Measurements from ENCODE around the gene PLEKHA5. TPM values are rescaled to one million over a fixed set of nuclear protein-coding genes. Genes with fewer than 3 reads are reported as not detected.
"Not testable (repeated sequence)": the region's sequence is repeated elsewhere in the genome, so short reads cannot be mapped to it uniquely, and the experiment has no call there.

The PLEKHA5 gene
- total RNA-seq, 1 experiment from 2014 or later: 7.5 TPM

DNA sequence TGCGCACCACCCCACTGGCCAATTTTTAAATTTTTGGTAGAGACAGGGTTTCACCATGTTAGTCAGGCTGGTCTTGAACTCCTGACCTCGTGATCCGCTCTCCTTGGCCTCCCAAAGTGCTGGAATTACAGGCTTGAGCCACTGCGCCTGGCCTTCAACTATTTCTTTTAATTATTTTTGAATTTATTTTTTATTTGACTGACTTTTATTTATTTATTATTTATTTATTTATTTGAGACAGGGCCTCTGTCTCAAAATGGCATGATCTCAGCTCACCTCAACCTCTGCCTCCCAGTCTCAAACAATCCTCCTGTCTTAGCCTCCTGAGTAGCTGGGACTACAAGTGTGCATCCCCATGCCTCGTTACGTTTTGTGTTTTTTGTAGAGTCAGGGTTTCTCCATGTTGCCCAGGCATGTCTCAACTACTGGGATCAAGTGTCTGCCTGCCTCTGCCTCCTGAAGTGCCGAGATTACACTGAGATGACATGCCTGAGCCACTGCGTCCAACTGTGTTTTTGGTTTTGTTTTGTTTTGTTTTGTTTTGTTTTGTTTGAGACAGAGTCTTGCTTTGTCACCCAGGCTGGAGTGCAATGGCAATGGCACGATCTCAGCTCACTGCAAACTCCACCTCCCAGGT lies 271.2 kb downstream of the PLEKHA5 start:
- DNase-seq (ENCODE audit: low read depth): not testable (repeated sequence)

DNA sequence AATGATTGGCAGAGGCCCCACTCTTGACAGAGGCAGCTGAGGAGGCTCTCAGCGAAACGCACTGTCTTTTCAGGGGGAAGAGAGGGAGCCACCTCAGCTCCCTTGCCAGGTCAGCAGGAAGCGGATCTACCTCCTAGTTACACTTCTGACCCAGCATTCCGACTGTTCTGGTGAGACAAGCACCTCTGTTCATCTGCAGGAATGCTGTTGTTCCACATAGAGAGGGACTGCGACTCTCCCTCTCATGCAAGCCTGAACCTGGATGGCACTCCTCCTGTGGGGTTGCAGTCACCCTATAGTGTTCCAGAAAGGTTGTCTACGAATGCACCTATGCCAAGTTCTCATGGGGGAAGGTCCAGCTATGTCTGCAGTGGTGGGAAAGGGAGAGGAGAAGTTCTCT lies 272.7 kb downstream of the PLEKHA5 start:
- no peak for DNase-seq (ENCODE audit: low read depth)

DNA sequence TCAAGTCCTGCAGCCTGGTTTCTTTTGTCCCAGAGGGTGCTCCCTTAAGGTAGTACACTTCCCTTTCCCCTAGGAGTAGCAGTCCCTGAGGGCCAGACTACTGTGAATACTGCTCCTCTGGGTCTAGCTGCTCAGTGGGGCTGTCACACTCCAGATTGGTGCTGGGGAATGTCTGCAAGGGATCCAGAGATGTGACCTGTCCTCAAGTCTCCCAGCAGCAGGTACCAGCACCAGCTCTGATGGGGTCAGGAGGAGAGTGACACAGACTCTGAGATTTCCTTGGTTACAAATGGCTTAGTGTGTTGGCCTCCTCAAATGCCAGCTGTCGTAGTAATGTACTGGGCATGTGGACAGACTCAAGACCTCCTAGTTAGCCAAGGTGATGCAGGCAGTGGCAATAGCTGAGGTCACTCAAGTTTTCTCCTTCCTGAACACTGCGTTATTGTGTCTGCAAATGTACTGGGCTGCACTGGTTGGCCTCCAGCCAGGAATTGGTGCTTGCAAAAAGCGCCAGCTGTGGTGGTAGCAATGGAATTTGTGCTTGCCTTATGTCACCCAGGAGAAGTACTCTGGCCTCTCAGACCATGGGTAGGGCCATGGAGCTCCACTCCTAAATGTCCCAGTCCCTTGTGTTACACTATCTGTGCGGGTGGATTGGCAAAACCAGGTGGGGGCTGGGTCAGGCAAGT lies 273.4 kb downstream of the PLEKHA5 start:
- peak; percentile 93 for DNase-seq (ENCODE audit: low read depth)

DNA sequence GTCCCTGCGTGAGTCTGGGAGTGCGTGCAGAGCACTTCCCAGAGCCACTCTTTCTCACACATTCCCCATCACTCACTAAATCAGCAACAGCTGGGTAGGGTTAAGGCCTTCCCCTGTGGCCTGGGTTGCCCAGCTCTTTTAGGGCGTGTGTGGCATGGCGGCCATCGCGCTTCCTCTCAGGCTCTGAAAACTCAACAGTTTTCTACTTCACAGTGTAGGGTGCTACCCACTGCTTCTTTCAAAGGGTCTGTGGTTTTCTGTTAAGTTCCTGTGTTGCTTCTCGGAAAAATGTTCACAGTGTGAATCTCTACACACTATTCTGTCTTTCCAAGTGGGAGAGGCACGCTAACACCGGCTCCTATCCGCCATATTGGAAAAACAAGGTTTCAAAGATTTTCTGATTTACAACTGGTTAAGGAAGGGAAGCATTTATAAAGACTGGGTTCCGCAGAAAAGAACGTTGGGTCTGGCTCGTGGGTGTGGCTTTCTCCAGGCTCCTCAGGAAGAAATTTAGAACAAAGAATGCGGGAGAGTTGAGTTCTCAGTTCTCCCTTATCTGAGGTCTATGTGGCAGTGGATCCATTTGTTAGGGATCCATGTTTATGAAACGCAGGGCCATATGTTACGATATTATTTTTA lies 274.8 kb downstream of the PLEKHA5 start:
- no peak for DNase-seq (ENCODE audit: low read depth)

DNA sequence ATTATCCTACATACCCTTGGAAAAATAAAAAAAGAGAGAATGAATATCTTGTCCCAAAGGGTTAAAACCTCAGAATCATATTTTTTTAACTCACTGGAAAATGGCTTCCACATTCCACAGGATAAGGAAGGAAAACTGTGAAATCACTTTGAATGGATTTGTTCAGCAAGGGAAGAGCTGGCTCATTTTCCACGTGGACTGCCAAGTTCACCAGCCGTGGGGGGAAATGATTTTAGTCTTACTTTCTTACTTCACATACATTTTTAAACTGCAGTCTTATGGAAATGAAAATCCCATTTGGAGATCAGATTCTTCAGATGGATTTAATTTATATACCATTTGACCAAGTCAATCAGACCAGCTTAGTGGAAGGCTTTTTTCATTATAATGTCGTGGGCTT lies 279.8 kb downstream of the PLEKHA5 start:
- DNase-seq (ENCODE audit: low read depth): no peak

DNA sequence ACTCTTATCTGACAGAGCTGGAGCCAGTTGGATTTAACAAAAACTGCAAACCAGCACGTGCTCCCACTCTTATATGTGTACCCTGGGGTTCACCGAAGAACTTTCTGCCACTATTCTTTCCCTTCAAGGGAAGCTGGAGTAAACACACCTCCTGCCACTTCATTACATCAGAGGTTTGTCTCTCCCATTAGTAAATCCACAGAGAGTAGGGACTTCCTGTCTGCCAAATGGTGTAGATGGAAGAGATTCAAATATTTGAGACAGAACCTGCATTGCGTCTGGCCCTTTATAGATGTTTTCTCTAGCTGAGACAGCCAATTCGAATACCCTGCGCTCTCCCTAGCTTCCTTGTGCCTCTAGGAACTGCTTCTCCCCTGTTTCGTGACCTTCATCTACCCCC lies 280.7 kb downstream of the PLEKHA5 start:
- no peak for DNase-seq (ENCODE audit: low read depth)

DNA sequence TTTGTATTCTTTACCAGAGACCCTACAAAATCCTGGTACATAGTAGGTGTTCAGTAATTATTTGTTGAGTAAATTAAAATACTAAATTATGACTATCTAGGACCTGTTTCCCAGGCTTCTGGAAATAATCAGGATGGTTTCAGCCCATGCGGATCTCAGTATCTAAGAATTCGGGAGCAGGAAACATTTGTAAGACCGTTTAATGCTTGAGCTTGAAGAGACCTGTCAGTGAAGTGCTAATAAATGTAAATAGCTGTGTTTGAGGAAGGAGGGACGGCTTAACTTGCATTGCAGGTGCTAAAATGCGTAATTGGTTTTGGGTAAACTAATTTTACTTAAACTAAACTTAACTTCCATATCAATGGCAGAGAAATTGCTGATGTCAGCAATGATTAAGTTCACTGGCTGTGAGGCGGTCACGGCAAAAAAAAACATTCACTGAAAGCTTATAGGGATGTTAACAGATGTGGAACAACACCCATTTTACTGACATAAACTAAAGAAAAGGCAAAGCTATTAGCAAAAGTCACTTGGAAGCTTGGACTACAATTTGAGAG lies 281.2 kb downstream of the PLEKHA5 start:
- no peak for DNase-seq (ENCODE audit: low read depth)

DNA sequence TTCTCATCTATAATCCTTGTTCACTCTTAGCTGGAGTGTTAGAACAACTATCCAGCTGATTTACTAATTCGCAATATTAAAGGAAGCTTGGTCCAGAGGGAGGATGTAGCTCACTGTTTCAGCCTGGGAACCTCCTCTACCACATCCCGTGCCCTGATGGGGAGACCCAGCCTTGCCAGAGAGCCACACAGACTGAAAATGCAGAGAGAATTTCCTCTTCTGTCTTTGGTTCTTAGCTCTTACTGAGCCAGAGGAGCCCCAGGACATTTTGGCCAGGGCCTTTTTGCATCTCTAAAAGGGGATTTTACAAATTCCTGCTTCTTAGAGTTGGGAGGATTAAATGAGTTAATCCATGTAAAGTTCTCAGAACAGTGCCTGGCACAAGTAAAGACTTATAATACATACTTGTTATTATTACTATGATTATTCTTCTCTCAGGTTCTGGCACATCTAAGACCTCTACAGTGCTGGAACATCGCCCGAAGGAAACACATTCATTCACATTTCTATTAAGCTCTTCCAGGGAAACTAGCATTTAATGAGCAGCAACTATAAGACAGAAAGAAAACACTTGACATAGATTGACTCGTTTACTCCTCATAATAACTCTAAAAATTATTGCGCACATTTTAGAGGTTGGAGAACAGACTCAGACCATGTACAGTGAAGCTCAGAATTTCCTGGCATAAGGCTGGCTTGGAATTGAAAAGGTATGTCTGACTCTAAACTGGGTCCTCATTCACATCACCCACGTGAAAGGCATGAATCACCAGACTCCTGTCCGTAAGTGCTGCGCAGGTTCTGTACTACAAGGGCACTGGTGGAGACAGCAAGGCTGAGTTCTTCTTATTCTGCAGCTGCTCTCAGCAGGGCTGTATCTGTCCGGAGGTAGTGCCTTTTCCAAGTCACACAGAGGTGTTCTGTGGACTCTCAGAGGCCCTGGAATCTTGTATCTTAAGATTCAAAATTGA lies 282.0 kb downstream of the PLEKHA5 start:
- no peak for DNase-seq (ENCODE audit: low read depth)

DNA sequence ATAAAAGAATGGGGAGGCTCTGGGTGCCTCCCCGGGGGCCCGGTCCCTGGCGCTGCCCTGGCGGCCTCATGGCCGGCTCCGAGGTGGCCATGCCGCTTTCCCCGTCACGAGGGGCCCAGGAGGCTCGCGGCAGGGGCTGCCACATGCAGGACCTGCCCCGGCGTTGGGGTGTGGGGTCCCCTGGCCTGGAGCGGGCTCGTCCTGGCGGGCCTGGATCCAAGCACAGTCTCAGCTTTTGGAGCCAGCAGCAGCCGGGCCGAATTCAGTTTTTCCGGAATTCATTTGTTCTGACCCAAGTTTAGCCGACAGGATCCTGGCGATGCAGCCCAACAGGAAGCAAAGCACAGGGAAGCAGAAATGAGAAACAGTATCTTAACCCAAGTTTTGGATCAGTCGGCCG lies 283.3 kb downstream of the PLEKHA5 start:
- no peak for DNase-seq (ENCODE audit: low read depth)

DNA sequence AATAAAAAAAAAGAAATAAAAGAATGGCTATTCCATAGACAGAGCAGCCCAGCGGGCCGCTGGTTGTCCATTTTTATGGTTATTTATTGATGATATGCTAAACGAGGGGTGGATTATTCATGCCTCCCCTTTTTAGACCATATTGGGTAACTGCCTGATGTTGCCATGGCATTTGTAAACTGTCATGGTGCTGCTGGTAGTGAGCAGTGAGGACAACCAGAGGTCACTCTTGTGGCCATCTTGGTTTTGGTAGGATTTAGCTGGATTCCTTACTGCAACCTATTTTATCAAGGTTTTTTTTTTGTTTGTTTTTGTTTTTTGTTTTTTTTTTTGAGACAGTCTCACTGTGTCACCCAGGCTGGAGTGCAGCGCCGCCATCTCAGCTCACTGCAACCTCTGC lies 284.0 kb downstream of the PLEKHA5 start:
- not testable (repeated sequence) for DNase-seq (ENCODE audit: low read depth)

DNA sequence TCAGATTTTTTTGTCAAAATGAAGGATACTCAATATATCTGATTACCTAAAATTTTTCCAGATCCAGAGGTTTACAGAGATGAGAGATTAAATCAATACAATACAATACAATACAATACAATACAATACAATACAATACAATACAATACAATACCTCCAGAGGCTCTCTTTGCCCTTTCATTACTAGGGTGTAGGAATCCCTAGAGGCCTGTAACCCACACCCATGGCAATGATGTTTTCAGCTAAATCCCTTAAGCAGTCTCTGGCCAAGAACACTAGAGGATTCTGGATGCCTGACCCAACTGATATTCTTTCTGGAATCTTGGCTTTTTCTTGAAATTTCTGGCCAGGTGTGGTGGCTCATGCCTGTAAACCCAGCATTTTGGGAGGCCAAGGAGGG lies 286.0 kb downstream of the PLEKHA5 start:
- DNase-seq (ENCODE audit: low read depth): no peak

DNA sequence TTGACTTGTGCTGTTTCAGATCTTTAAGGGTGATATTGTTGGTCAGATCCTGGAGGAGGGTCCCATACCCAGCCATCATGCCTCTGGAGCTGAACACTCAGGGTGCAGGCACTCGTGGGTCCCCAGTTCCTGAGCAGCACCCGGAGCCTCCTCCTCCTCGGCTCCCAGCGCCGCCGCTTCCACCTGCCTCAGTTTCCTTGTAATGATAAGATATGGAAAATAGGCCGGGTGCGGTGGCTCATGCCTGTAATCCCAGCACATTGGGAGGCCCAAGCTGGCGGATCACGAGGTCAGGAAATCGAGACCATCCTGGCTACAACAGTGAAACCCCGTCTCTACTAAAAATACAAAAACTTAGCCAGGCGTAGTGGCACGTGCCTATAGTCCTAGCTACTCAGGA lies 289.6 kb downstream of the PLEKHA5 start:
- no peak for DNase-seq (ENCODE audit: low read depth)

DNA sequence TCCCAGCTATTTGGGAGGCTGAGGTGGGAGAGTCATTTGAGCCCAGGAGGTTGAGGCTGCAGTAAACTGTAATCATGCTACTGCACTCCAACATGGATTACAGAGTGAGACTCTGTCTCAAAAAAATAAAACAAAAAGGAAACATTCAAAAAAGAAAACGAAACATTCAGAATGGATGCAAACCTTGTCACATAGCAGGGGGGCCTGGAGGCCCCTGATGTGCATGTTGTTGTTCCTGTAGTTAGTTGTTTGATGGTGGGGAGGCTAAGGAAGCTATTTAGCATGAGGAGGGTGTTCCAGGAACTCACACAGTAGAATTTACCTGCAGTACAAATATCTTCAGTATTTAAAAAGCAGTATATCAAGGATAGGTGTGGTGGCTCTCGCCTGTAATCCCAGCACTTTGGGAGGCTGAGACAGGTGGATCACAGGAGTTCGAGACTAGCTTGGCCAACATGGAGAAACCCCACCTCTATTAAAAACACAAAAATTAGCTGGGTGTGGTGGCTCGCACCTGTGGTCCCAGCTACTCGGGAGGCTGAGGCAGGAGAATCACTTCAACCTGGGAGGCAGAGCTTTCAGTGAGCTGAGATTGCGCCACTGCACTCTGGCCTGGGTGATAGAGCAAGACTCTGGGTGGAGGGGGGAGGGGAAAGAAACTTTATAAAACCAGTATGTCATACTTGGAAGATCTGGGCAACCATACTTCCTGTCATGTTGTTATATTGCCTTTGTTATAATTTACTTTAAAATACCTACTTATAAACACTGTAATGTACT lies 292.2 kb downstream of the PLEKHA5 start:
- no peak for DNase-seq (ENCODE audit: low read depth)

DNA sequence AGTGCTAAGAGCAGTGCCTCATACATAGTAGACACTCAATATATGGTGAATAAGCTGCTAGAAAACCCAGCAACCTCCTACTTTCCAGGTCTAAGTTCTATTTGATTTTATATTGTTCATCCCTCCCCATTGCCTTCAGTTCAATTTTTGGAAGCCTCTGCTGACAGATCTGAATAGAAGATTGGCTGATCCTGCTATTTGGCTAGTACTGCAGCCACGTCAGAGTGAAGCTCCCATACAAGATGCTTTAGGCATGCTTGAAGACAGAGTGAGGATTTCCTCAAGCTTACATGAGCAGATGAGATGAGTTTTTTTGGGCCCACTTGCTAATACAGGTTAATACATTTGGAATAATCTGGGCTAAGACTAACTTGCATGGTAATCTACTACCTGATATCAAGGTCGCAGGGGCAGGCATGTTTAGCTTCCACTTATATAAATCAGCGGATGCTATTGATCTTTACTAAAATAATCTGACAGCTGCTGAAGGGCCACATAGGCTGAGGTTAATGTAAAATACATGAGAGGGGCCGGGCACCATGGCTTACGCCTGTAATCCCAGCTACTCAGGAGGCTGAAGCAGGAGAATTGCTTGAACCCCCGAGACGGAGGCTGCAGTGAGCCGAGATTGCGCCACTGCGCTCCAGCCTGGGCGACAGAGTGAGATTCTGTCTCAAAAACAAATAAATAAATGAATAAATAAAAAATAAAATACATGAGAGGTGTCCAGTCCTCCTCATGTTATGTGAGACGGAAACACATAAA lies 293.8 kb downstream of the PLEKHA5 start:
- no peak for DNase-seq (ENCODE audit: low read depth)

All from LHCN-M2 (cell line).